SK-MEL-5 (cell line): ENCODE data around the gene ITK. TPM values are rescaled to one million over a fixed set of nuclear protein-coding genes. Genes with fewer than 3 reads are reported as not detected.
A peak's percentile ranks its signal among the peaks of the same experiment; 100 is the strongest.
"Not testable (repeated sequence)": the region's sequence is repeated elsewhere in the genome, so short reads cannot be mapped to it uniquely, and the experiment has no call there.

Source experiments
- DNase-seq: peaks from one replicate; pipeline ENCODE4 v3.0.0-alpha.2; 2016; ENCODE audit warnings: low read depth, low spot score
- in situ Hi-C: cut with HindIII; loops from 2 replicates; pipeline ENCODE4 v1.10.0; 2016; ENCODE audit warnings: low sequenced_read_pairs, high pct_unique_total_duplicates, low pct_unique_long_range_greater_than_20kb
- total RNA-seq: library from RNA; depleted of rRNA; stranded (reverse); fragments of >200 nt; shearing (Covaris generic); gene quantifications from 2 replicates; pipeline ENCODE4 v1.2.3, GENCODE V29; 2014

Gene ITK
- total RNA-seq, 1 experiment from 2014 or later, result 20.6 TPM

DNA sequence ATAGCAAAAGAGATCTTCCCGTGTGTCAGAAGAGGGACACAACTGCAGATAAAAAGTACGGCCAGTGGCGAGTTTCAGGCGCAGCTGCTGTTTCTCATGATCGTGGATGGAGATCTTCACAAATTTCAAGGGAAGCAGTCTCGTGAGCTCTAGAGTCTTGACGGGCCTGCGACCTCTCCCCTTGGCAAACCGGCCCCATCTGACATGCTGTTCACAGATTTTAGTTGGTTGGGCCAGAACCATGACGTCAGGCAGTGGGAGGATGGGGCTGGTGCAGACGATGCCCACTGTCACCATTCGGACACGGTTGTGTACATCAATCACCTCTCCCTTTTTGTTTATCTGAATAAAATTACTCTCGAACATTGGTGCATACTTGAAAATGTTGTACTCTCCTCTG is 15.0 kb upstream of the ITK start:
- in situ Hi-C loops, result no loop called here
- DNase-seq, result no peak

DNA sequence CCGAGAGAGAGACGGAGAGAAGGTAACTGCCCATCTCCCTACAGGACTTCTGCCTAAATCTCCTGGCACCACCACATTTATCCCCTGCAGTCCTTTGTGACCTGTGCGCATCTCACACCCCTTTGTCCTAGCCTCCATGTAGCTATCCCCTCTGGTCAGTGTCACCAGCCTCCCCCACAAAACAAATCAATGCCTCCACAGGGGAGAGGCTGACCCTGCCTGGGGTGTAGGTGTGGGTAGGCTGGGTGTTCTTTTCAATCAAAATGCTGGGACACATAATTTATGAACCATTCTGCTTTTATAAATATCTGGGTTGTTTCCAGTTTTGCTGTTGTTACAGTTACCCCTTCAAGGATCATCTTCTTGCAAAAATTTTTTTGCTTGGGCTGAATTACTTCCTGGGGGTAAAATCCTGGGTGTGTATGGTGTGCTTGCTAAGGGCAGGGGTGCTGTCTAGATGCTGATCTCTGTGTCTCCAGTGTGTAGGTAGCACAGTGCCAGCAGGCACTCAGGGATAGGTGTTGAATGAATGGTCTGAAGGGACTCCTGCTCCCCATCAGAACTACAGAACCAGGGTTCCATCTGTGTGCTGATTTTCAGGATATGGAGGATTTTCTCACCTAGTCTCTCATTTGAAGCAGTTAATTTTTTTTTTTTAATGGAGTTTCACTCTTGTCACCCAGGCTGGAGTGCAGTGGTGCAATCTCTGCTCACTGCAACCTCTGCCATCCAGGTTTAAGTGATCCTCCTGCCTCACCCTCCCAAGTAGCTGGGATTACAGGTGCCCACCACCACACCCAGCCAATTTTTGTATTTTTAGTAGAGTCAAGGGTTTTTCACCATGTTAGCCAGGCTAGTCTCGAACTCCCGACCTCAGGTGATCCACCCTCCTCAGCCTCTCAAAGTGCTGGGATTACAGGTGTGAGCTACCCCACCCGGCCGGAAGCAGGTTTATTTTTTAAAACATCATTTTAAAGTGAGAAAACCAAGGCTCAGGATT is 14.1 kb upstream of the ITK start, which contains the start of gene GARIN3:
Gene GARIN3, minus strand, starts transcription at position 51 of the 1,000 bp plus-strand sequence. CDS start 96 bp downstream, outside the sequence.
- no peak for DNase-seq
- in situ Hi-C loops, result no loop called here

DNA sequence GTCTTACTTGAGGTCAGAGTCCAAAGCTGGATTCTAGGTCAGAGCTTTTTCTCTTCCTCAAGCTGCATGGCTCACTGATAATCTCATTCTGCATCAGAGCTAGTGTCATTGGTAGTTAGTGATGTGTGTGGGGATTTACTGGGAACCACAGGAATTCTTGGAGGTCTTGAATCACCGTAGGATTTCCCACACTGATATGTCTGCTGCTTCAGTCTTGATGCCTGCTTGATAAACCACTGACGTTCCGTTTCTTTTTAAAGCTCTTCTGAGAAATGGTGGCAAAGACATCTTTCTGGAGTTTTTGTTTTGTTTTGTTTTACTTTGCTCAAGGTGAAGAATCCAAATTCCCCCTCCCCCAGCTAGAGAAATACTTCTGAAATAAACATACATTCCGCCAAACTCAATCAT is 13.4 kb upstream of the ITK start:
- DNase-seq, result no peak
- in situ Hi-C loops, result no loop called here

DNA sequence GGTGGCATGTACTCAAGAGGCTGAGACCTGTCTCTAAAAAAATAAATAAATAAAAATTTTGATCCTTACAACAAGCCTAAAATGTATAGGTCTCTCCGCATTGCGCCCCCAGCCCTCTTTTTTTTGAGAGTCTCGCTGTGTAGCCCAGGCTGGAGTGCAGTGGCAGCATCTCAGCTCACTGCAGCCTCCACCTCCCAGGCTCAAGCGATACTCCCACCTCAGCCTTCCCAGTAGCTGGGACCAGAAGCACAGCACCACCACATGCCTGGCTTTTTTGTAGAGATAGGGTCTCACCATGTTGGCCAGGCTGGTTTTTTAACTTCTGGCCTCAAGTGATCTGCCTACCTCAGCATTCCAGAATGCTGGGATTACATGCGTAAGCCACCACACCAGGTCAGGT is 12.4 kb upstream of the ITK start:
- no peak for DNase-seq
- in situ Hi-C loops, result no loop called here

DNA sequence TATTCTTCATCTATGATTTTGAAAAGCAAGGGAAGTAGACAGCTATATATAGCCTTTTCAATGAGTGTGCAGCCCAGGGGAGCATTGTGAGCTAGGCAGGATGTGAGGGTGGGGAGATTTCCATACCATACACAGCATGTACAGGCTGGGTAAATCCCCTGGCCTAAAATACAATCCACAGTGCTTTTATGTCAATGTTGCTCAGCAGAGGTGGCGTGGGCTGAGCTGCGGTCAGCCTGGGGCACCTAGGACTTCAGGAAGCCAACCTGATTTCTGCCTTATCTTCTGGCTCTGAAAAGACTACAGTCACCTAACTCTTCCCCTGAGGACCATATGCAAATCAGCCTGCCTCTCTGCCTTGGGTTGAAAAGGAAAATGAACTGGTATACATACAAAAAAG is 8.2 kb upstream of the ITK start:
- in situ Hi-C loops, result no loop called here
- DNase-seq, result no peak

DNA sequence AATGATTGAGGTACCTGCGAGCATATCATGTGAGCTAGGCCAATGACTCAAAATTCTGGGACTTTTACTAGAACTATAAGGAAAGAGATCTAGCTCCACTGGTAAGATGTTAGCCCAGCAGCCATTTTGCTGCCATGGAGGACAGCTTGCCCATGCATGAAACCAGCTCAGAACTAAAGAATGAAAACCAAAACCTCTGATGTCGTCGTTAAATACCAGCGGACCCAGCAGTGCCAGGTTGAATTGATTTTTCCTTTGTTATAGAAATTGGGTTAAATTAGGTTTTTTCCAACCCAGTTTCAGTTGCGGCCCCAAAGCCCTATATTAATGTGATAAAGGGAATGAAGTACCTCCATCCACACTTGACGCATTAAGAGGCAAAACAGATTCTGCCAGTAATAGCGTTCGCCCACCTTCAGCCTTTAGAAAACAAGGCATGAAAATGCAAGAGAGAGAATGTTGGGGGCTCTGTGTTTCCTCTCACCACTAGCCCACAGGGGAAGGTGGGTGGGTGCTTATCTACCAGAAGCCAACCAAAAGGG is 5.5 kb upstream of the ITK start:
- no peak for DNase-seq
- in situ Hi-C loops, result no loop called here

DNA sequence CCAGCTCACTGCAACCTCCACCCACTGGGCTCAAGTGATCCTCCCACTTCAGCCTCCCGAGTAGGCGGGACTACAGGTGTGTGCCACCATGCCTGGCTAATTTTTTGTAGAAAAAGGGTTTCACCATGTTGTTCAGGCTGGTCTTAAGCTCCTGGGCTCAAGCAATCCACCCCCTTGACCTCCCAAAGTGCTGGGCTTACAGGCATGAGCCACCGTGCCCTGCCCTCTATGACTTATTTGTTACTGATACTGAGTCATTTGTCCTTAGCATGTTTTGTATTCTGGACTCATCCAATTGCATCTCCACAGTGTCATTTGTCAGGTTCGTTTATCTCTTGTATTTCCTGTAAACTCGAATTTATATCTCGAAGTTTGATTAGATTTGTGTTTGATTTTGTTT is 2.7 kb upstream of the ITK start:
- in situ Hi-C loops, result no loop called here
- no peak for DNase-seq

DNA sequence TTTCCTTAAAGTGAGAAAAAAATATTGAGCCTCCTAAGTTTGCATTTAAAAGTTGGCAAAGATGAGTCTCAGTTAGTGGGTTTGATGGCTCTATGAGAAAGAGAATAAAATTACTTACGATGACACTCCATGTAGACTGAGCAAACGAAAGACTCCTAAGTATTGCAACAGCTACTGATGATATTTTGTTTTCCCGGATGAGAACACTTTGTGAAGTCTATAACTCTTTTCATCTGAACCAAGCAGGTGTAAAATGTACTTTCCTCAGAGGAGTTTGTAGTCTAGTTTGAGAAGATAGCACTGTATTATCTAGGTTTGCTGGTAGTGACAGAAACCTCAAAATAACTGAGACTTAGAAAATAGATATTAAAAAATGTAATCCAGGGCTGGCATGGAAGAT is 1.7 kb upstream of the ITK start:
- in situ Hi-C loops, result no loop called here
- DNase-seq, result no peak

DNA sequence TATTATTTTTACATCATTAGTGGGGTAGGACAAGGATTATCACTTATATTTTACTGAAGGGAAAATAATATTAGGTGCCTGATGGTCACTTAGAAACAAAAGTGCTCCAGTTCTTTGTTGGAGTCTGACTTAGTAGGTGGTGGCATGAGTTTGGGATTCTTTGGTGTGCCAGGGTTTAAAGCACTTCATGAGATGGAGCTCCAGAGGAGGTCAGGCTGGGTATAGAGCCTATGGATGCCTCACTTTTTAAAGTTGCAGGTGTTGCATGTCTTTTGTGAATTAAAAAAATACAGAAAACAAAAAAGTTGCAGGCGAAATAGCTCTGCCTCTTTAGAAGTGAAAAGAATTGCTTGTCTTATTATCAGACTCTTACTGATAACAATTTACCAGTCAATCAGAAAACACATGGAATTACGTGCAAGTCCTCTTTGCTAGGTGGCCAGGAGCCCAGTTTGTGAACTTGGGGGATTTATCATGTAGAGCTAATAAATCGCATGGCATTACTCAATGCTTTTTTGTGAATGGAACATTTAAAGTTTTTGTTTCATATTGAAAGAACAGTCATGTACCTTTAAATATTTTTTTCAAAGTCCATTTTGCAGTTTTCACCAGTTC is 1.6 kb downstream of the ITK start:
- in situ Hi-C loops, result no loop called here
- no peak for DNase-seq

DNA sequence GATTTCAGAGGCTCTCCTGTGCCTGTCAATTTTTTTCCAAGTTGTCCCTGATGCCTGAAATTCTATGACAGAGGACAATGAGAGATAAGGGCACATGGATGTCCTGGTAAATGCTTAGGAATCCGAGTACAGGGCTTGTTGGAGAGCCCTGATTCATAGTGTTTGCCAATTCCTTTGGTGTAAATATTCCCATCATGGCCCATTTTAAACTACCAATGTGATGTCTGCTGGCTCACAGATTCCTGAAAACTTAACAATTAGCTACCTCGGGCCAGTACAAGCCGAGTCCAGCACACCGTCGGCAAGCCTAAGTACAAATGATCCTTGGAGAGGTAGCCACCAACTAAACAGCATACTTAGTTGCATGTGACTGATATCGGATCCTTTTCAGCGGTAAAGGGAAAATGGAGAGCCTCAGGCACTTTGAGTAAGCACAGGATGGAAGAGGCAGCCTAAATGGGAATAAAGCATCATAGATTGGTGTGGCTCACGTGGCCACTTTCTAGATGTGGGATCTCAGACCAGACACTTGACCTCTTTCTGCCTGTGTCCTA is 3.6 kb downstream of the ITK start:
- DNase-seq, result peak; percentile 8
- in situ Hi-C loops, result no loop called here

DNA sequence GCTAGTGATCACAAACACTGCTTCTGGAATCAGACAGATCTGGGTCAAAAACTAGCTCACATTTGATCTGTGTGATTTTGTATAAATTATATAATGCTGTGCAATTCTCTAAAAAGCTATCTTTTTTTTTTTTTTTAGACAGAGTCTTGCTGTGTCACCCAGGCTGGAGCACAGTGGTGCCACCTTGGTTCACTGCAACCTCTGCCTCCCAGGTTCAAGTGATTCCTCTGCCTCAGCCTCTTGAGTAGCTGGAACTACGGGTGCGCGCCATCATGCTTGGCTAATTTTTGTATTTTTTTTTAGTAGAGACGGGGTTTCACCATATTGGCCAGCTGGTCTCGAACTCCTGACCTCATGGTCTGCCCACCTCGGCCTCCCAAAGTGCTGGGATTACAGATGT is 4.5 kb downstream of the ITK start:
- in situ Hi-C loops, result not testable (repeated sequence)

DNA sequence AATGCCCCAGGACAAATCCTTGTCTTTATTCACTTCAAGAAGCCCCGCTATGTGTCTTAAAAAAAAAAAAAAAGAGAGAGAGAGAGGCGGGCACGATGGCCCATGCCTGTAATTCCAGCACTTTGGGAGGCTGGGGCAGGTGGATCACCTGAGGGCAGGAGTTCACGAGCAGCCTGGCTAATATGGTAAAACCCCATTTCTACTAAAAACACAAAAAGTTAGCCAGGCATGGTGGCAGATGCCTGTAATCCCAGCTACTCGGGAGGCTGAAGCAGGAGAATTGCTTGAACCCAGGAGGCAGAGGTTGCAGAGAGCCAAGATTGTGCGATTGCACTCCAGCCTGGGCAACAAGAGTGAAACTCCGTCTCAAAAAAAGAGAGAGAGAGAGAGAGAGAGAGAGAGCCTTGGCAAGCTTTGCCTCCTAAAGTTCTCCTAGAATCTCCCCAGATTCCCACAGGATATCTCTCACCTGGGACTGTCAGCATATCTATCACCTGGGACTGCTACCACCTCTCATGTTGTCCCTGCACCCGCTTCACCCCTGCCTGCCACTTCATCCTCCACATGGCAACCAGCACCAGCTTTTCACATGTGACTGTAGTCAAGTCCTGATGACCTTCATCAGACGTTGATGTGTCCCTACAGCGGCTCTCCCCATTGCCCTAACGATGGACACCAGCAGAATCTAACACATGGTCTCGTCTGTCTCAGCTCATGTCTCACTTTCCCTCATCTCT is 5.8 kb downstream of the ITK start:
- no peak for DNase-seq
- in situ Hi-C loops, result no loop called here

More for the DNA sequence above, 4.5 kb downstream of the ITK start:
- DNase-seq, result not testable (repeated sequence)

DNA sequence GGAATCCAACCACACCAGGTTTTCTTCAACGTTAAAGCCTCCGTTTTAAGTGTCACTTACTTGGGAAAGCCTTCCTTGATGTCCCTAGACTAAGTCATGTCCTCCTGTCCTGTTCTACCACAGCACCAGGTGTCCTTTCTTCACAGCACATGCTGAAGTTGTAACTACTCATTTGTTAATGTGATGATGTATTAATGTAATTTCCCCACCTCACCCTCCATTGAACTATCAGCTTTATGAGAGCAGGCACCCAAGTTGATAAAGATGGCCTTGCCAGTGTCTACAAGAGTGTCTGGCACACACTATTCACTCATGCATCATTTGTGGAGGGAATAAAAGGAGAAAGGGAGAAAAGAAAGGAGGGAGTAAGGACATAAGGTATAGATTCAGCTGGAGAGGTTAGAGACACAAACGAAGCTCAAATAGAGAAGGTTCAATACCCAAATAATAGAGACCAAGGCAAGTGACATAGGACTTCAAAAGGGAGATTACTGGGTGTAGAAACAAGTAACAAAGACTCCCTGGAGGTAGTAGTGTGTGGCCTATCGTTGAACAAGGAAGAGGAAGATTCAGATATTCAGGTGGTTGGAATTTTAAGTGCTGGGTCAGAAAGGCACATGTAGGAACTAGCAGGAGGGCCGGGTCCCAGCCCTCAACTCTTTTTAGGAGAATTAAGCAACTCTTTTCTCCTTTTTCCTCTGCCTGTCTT is 6.6 kb downstream of the ITK start:
- no peak for DNase-seq
- in situ Hi-C loops, result no loop called here

DNA sequence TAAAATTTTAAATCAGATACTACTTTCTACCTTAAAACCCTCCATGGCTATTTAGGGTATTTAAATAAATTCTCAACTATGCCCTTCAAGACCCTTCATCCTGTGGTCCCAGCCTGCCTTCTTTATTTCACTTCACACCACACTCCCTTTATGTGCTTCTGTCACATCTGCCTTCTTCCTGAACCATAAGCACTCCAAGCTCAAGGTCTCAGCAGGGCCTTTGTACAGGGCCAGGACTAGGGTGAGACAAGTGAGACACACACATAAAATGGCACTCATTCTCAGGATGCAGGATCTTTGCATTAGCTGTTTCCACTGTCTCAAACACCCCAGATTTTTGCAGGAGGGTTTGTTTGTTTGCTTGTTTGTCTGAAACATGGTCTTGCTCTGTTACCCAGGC is 7.6 kb downstream of the ITK start:
- no peak for DNase-seq
- in situ Hi-C loops, result no loop called here

DNA sequence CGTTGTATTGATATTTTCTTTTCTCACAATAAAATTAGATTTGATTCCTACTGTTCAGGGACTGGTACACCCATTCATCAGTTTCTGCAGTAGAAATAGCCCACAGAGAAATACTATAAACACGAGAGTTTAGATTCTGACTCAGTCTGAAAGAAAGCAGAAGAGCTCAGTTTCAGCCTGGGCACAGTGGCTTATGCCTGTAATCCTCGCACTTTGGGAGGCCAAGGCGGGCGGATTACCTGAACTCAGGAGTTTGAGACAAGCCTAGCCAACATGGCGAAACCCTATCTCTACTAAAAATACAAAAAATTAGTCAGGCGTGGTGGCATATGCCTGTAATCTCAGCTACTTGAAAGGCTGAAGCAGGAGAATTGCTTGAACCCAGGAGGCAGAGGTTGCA is 8.6 kb downstream of the ITK start:
- DNase-seq, result no peak
- in situ Hi-C loops, result no loop called here

DNA sequence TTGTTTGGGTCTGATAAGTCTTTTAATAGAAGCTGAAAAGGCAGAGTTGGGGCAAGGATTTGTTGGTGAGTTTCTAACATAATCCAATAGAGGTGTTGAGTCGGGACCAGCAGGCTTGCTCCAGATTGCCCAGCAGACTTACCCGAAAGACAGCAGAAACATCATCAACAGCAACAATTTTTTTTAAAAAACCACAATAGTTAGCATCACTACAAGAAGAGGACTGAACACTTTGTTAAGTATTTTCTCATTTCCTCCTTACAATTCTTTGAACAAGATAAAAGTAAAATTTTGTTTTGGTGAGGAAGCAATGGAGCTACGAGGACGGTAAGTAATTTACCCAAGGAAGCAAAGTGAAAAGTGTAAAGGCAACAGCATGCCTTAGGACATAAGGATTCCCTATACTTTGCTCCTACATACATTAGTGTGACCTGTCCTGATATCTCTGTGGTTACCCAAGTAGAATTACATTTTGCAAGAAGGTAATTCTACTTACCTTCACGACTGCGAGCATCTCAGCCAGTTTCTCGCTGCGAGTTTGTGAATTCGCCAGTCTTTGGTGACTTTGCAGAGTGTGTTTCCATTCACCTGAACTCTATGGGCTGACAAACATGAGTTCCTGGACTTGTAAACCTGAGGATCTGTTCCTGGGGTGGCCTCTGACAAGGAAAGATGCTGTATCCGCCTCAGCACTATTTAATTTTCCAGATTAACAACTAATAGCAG is 13.2 kb downstream of the ITK start:
- in situ Hi-C loops, result no loop called here

DNA sequence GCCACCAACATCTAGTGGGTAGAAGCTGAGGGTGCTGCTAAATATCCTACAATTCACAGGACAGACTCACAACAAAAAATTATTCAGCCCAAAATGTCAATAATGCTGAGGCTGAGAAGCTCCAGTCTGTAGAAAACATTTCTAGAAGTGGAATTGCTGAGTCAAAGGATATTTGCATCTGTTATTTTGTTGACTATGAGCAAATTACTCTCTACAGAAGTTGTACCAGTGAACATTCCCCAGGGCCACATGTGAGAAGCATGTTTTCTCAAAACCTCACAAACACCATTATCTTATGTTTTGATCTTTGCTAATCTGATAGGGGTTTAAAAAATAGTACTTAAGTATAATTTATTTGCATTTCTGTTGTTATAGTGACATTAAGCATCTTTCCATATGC is 15.4 kb downstream of the ITK start:
- no peak for DNase-seq
- in situ Hi-C loops, result no loop called here

More for the DNA sequence above, 13.2 kb downstream of the ITK start:
- no peak for DNase-seq
